ENCODE results near the gene MYADML2.

DNA sequence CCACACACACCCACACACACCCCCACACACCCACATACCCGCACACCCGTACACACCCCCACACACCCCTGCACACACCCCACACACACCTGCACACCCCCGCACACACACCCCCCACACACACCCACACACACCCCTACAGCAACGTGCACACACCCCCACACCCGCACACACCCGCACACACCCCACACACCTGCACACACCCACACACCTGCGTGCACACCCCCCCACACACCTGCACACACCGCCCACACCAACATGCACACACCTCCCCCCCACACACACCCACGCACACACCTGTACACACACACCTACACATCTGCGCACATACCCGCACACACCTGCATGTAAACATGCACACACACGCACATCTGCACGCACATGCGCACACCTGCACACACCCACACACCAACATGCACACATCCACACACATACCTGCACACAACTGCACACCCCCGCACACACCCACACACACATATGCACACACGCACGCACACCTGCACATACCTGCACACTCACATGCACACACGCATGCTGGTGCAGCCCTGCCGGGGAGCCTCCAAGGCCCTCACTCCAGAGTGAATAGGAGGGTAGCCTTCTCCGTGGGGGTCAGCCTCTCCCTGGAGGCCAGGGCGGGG lies 37.9 kb upstream of the MYADML2 start:
- TF ChIP-seq POLR2A (IDR thresholded peaks at IDR 0.05): no peak
- TF ChIP-seq, protein P1, sequence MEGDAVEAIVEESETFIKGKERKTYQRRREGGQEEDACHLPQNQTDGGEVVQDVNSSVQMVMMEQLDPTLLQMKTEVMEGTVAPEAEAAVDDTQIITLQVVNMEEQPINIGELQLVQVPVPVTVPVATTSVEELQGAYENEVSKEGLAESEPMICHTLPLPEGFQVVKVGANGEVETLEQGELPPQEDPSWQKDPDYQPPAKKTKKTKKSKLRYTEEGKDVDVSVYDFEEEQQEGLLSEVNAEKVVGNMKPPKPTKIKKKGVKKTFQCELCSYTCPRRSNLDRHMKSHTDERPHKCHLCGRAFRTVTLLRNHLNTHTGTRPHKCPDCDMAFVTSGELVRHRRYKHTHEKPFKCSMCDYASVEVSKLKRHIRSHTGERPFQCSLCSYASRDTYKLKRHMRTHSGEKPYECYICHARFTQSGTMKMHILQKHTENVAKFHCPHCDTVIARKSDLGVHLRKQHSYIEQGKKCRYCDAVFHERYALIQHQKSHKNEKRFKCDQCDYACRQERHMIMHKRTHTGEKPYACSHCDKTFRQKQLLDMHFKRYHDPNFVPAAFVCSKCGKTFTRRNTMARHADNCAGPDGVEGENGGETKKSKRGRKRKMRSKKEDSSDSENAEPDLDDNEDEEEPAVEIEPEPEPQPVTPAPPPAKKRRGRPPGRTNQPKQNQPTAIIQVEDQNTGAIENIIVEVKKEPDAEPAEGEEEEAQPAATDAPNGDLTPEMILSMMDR (IDR thresholded peaks at IDR 0.05): no peak
- TF ChIP-seq POLR2AphosphoS5 (IDR thresholded peaks at IDR 0.05): no peak
- TF ChIP-seq EP300 (IDR thresholded peaks at IDR 0.05): no peak
